IMR-90 (cell line): Measurements from ENCODE around the gene CATSPER3. TPM values are rescaled to one million over a fixed set of nuclear protein-coding genes. Genes with fewer than 3 reads are reported as not detected.

Experiments used
- ATAC-seq: fragments of 200-7000 bp; cut with Tn5 transposase; 2 replicates; pipeline ENCODE4 v1.9.1; 2020; ENCODE audit warnings: low read depth, mild to moderate bottlenecking, moderate library complexity
- BruUV-seq: library from RNA; stranded (reverse); fragments of 400-500 nt; replicated peaks from 2 replicates; lab custom pipeline; 2021; lab: Mats Ljungman, UMichigan
- CTCF ChIA-PET: fragments of 300-600 bp; formaldehyde crosslinking; extraction: SDS; loops from one replicate; lab custom pipeline; 2021; ENCODE audit warnings: antibody characterized with exemption; lab: Yijun Ruan, JAX
- POLR2A ChIA-PET: fragments of 300-600 bp; sonication (Branson Sonifier 250); formaldehyde crosslinking; loops from one replicate; lab custom pipeline; 2022; ENCODE audit warnings: antibody characterized with exemption; ENCODE audit not compliant: unreplicated experiment; lab: Charles Lee
- DNase-seq: peaks from one replicate; pipeline ENCODE4 v3.0.0; 2013
- H2AFZ ChIP-seq: replicated peaks from 2 replicates; pipeline ENCODE3; 2013; ENCODE audit warnings: low read length, mild to moderate bottlenecking; ENCODE audit not compliant: poor library complexity
- H2AK5ac ChIP-seq: 2 replicates; pipeline ENCODE4 v1.6.1; 2013; ENCODE audit warnings: low read depth, low read length, inconsistent platforms
- H2AK9ac ChIP-seq: replicated peaks from 2 replicates; pipeline ENCODE3; 2013; ENCODE audit warnings: mild to moderate bottlenecking, low read depth, low read length, moderate library complexity; ENCODE audit not compliant: poor library complexity
- H2BK120ac ChIP-seq: 2 replicates; pipeline ENCODE4 v1.6.1; 2013; ENCODE audit warnings: low read depth, low read length, inconsistent platforms
- H2BK15ac ChIP-seq: 3 replicates; pipeline ENCODE4 v1.6.1; 2013; ENCODE audit warnings: low read depth, low read length, inconsistent platforms
- H2BK20ac ChIP-seq: 2 replicates; pipeline ENCODE4 v1.6.1; 2013; ENCODE audit warnings: low read depth, mild to moderate bottlenecking, inconsistent platforms, low read length, moderate library complexity
- H2BK5ac ChIP-seq: 2 replicates; pipeline ENCODE4 v1.6.1; 2013; ENCODE audit warnings: mild to moderate bottlenecking, low read depth, low read length, inconsistent platforms; ENCODE audit not compliant: poor library complexity, severe bottlenecking
- H3K14ac ChIP-seq: replicated peaks from 2 replicates; pipeline ENCODE4 v1.6.1; 2013; ENCODE audit warnings: low read depth, low read length, inconsistent platforms
- H3K18ac ChIP-seq: 2 replicates; pipeline ENCODE4 v1.6.1; 2013; ENCODE audit warnings: low read depth, low read length, control low read depth
- H3K23ac ChIP-seq: 2 replicates; pipeline ENCODE4 v1.6.1; 2013; ENCODE audit warnings: low read depth, low read length, inconsistent platforms
- H3K27ac ChIP-seq: 2 replicates; pipeline ENCODE4 v1.5.1; 2013; ENCODE audit warnings: mild to moderate bottlenecking, control low read depth, low read length; ENCODE audit not compliant: insufficient read depth
- H3K27me3 ChIP-seq: 2 replicates; pipeline ENCODE4 v1.6.1; 2013; ENCODE audit warnings: low read length; ENCODE audit not compliant: control insufficient read depth, insufficient read depth
- H3K36me3 ChIP-seq: 2 replicates; pipeline ENCODE4 v1.6.1; 2013; ENCODE audit warnings: low read length, mixed read lengths; ENCODE audit not compliant: control insufficient read depth, insufficient read depth
- H3K4ac ChIP-seq: 2 replicates; pipeline ENCODE4 v1.6.1; 2013; ENCODE audit warnings: low read depth, low read length, inconsistent platforms
- H3K4me1 ChIP-seq: 2 replicates; pipeline ENCODE4 v1.6.1; 2013; ENCODE audit warnings: low read length, mixed read lengths; ENCODE audit not compliant: control insufficient read depth, insufficient read depth
- H3K4me2 ChIP-seq: 2 replicates; pipeline ENCODE4 v1.6.1; 2013; ENCODE audit warnings: low read depth, mild to moderate bottlenecking, control low read depth, low read length, moderate library complexity
- H3K4me3 ChIP-seq: 2 replicates; pipeline ENCODE4 v1.5.1; 2013; ENCODE audit warnings: low read depth, mild to moderate bottlenecking, control low read depth, low read length, moderate library complexity; ENCODE audit not compliant: insufficient read depth
- H3K56ac ChIP-seq: 2 replicates; pipeline ENCODE4 v1.6.1; 2013; ENCODE audit warnings: low read length, inconsistent platforms; ENCODE audit not compliant: insufficient read depth; ENCODE audit errors: extremely low read depth
- H3K79me1 ChIP-seq, 2 experiments: 2 replicates each; pipeline ENCODE4 v1.6.1; 2013; ENCODE audit warnings: low read length in 2 of 2, inconsistent platforms in 1 of 2, low read depth in 1 of 2
- H3K9ac ChIP-seq: 2 replicates; pipeline ENCODE4 v1.6.1; 2013; ENCODE audit warnings: low read depth, low read length, control low read depth
- H3K9me1 ChIP-seq: 2 replicates; pipeline ENCODE4 v1.6.1; 2013; ENCODE audit warnings: low read length, inconsistent platforms; ENCODE audit not compliant: insufficient read depth
- H3K9me3 ChIP-seq: 2 replicates; pipeline ENCODE4 v1.6.1; 2013; ENCODE audit warnings: low read length; ENCODE audit not compliant: control insufficient read depth, insufficient read depth
- H4K20me1 ChIP-seq: 2 replicates; pipeline ENCODE4 v1.6.1; 2013; ENCODE audit warnings: low read length, inconsistent platforms; ENCODE audit not compliant: insufficient read depth
- H4K5ac ChIP-seq: 2 replicates; pipeline ENCODE4 v1.6.1; 2013; ENCODE audit warnings: mild to moderate bottlenecking, low read depth, low read length, control low read depth
- H4K8ac ChIP-seq, 2 experiments: 2 replicates each; pipeline ENCODE4 v1.6.1; 2013; ENCODE audit warnings: low read depth in 2 of 2, low read length in 2 of 2, control low read depth in 1 of 2, inconsistent platforms in 1 of 2
- H4K91ac ChIP-seq: 2 replicates; pipeline ENCODE4 v1.6.1; 2013; ENCODE audit warnings: low read depth, low read length, inconsistent platforms; ENCODE audit not compliant: insufficient read depth
- CEBPB ChIP-seq: IDR thresholded peaks from 2 replicates; pipeline ENCODE4 v1.6.1; 2012; ENCODE audit warnings: low read depth, low read length, improper control_type of control experiment
- WGBS, 2 experiments: methylation state at CpG; one replicate each; pipeline versions ENCODE4 v1.1.5 to v1.1.7; 2013; ENCODE audit warnings: missing lambda C conversion rate in 2 of 2; ENCODE audit not compliant: insufficient read length in 1 of 2; ENCODE audit errors: extremely low coverage in 2 of 2; 5-methylcytosine and 5-hydroxymethylcytosine counted together
- dilution Hi-C: fragments of 300-500 bp; cut with HindIII; formaldehyde crosslinking; loops from one replicate; pipeline ENCODE4 v1.14.3; 2018; ENCODE audit warnings: low sequenced_read_pairs; ENCODE audit not compliant: unreplicated experiment
- in situ Hi-C: fragments of 300-500 bp; cut with MboI; formaldehyde crosslinking; loops from 3 replicates; pipeline ENCODE4 v1.14.3; 2019; ENCODE audit warnings: low sequenced_read_pairs, inconsistent platforms, mixed read lengths
- intact Hi-C: fragments of 100-400 bp; cut with micrococcal nuclease; formaldehyde crosslinking; loops from 2 replicates; pipeline ENCODE4 v1.10.0; 2022
- polyA plus RNA-seq, 3 experiments: library from polyadenylated mRNA; depleted of rRNA; stranded (reverse); fragments of >200 nt; gene quantifications; 2 replicates each; pipeline ENCODE4 v1.2.3, GENCODE V29; 2012; ENCODE audit warnings: low replicate concordance in 1 of 3
- total RNA-seq: library from RNA; depleted of rRNA; stranded (reverse); fragments of >200 nt; gene quantifications from 2 replicates; pipeline ENCODE4 v1.2.3, GENCODE V29; 2012

Gene CATSPER3
- total and polyA plus RNA-seq, 2 of the 4 experiments (the other 2 are of a cell fraction): under 0.01 to 0.12 TPM

DNA sequence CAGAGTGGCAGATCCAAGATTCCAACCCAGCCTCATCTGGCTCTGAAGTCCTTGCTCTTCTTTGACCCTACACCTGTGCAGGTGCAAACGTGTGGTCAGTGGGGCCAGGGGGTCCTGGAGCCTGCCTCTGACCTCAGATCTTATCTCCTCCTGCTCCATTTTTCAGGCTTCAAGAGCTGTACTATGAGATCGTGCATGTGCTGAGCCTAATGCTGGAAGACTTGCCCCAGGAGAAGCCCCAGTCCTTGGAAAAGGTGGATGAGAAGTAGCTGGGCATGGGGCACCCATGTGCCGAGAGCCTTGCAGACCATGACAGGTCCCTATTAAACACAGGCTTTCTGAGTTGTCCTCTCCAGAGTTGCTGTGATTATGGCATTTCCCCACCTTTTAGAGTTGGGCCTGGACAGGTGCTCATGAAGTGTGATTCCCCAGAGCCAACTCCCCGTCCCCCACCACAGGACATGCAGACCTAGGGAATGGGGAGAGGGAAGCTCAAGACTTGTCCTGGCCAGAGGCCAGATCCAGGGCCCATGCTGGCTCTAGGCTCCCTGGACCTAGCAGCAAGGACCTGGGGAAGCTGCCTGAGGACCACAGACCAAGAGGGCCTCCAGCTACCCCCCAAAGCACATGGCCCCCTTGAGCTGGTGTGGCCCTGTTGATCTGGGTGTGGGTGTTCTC, 43.8 kb downstream of the CATSPER3 start:
- H4K5ac ChIP-seq: no peak overlapping the region
- H3K79me1 ChIP-seq: no peaks in the 10 kb centered on the region
- H2AFZ ChIP-seq: no peak overlapping the region
- H3K56ac ChIP-seq: no peak overlapping the region
- no peak overlapping the region for H2BK15ac ChIP-seq
- no peak overlapping the region for H3K4me2 ChIP-seq
- H3K4me3 ChIP-seq: no peak overlapping the region
- no peaks in the 10 kb centered on the region for H3K27me3 ChIP-seq
- no peak overlapping the region for H2BK120ac ChIP-seq
- no peak overlapping the region for H2BK5ac ChIP-seq
- CTCF ChIA-PET: interaction anchor here (0.6 to 1.0 kb wide), 2 partner anchors 144 to 180 kb away, joined by 3 read pairs; no protein-coding TSS in a partner anchor
- no peak overlapping the region for H3K27ac ChIP-seq
- no TSS peak for BruUV-seq
- dilution Hi-C loops: no loop called here
- no peak overlapping the region for H2BK20ac ChIP-seq
- no peak overlapping the region for H3K9ac ChIP-seq
- H2AK5ac ChIP-seq: no peak overlapping the region
- H3K9me1 ChIP-seq: peaks cover 9% of the 10 kb centered on the region; the same call in 1 of the 2 replicates
- peaks cover 2% of the 10 kb centered on the region; the same call in 1 of the 2 replicates for H3K36me3 ChIP-seq
- POLR2A ChIA-PET: no interaction called here
- H4K91ac ChIP-seq: no peak overlapping the region
- 0 out of 2 replicates have a peak overlapping the region, but pooled peaks have one; percentile 15 for H3K23ac ChIP-seq
- no peaks in the 10 kb centered on the region for H3K9me3 ChIP-seq
- H3K14ac ChIP-seq: no peak overlapping the region
- no peak overlapping the region for H4K8ac ChIP-seq
- H3K4ac ChIP-seq: no peak overlapping the region
- H4K20me1 ChIP-seq: peaks cover 6% of the 10 kb centered on the region
- DNase-seq (no peak), ATAC-seq (no peak)
- H3K18ac ChIP-seq: no peak overlapping the region
- no CpG with 5 or more reads among the region's 4 CpGs for whole genome bisulfite sequencing, 2 experiments
- no peak for TF ChIP-seq CEBPB
- peaks cover 7% of the 10 kb centered on the region; the same call in 1 of the 2 replicates for H3K4me1 ChIP-seq
- intact Hi-C loops: no loop called here
- in situ Hi-C loops: loop anchor here (10.0 kb wide), 1 partner anchor 323 kb away; no protein-coding TSS in a partner anchor
- no peak overlapping the region for H2AK9ac ChIP-seq
